Measurements from ENCODE around the gene TP53I3.
"Not testable (repeated sequence)": the region's sequence is repeated elsewhere in the genome, so short reads cannot be mapped to it uniquely, and the experiment has no call there.

TP53I3 gene

GRCh38 chr2:24100732-24101131, 16.1 kb upstream of the TP53I3 start:
- not testable (repeated sequence) for DNase-seq (ENCODE audit: low read depth, low spot score)

DNA sequence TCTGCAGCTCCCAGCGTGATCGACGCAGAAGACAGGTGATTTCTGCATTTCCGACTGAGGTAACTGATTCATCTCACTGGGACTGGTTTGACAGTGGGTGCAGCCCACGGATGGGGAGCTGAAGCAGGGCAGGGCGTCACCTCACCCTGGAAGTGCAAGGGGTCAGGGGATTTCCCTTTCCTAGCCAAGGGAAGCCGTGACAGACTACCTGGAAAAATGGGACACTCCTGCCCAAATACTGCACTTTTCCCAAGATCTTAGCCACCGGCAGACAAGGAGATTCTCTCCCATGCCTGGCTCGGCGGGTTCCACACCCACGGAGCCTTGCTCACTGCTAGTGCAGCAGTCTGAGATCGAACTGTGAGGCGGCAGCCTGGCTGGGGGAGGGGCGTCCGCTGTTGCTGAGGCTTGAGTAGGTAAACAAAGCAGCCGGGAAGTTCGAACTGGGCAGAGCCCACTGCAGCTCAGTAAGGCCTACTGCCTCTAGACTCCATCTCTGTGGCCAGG, 10.6 kb upstream of the TP53I3 start:
- DNase-seq (ENCODE audit: low read depth, low spot score), result not testable (repeated sequence)

GRCh38 chr2:24093270-24093669, 8.6 kb upstream of the TP53I3 start:
- DNase-seq (ENCODE audit: low read depth, low spot score), result not testable (repeated sequence)

DNA sequence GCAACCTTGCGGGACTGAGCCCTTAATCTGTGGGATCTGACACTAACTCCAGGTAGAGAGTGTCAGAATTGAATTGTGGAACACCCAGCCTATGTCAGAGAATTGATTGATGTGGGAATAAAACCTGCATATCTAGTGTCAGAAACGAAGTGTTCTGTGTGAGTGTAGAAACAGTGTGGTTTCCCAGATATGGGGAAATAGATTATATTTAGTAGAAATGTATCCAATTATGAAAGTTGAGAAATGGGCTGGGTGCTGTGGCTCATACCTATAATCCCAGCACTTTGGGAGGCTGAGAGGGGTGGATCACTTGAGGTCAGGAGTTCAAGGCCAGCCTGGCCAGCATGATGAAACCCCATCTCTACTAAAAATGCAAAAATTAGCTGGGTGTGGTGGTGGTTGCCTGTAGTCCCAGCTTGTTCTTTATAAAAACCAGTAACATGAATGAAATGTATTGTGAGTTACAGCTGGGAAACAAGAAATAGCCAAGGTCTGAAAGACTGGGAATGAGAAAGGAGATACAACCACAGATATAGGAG, 4.3 kb upstream of the TP53I3 start:
- no peak for DNase-seq (ENCODE audit: low read depth, low spot score)

- DNase-seq (ENCODE audit: low read depth, low spot score), result no peak
Measured at GRCh38 chr2:24087032-24087431, 2.4 kb upstream of the TP53I3 start.

DNA sequence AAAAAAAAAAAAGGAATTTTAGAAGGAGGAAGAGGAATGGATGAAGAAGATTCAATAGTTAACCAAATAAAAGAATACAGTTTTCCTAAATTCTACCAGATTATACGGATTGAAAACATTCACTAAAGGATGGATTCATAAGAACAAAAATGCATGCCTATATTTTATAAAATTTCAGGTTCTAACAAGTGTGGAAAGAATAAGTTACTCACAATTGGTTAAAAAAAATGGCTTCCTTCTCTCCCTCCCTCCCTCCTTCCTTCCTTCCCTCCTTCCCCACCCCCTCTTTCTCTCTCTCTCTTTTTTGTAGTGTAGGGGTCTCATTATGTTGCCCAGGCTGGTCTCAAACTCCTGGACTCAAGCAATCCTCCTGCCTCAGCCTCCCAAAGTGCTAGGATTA, 1.6 kb upstream of the TP53I3 start:
- no peak for DNase-seq (ENCODE audit: low read depth, low spot score)

- no peak for DNase-seq (ENCODE audit: low read depth, low spot score)
Measured at GRCh38 chr2:24085200-24085489, 511 bp upstream of the TP53I3 start.

- no peak for DNase-seq (ENCODE audit: low read depth, low spot score)
Measured at GRCh38 chr2:24083567-24084385, 858 bp downstream of the TP53I3 start.

DNA sequence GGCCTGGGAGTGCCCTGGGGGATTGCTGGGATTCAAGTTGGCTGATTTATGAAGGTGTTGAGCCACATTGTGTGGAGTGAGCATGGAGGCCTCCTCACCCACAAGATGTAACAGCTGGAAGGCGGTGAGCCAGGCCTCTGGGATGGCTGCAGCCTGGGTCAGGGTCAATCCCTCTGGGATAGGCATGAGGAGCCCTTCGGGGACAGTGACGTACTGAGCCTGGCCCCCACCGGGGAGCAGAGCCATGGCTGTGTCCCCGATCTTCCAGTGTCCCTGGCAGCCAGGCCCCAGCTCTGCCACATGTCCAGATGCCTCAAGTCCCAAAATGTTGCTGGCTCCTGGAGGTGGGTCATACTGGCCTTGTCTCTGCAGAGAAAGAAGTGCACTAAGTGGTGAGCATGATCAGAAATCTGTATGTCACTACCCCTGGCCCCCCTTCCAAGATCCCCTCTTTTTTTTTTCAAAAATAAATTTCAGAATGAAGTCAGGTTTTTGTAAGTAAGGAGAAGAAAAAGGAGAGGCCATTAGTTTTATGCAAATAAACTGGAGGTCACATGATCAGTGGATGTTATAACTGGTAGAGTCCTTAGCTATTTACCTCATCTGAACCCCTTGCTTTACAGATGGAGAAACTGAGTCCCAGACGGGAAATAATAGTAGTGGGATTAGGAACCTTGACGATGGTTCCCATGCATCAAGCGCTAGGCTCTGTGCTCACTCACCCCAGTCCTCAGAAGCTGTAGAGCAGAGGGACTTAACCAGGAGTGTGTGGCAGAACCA, 1.7 kb downstream of the TP53I3 start:
- DNase-seq (ENCODE audit: low read depth, low spot score), result no peak

DNA sequence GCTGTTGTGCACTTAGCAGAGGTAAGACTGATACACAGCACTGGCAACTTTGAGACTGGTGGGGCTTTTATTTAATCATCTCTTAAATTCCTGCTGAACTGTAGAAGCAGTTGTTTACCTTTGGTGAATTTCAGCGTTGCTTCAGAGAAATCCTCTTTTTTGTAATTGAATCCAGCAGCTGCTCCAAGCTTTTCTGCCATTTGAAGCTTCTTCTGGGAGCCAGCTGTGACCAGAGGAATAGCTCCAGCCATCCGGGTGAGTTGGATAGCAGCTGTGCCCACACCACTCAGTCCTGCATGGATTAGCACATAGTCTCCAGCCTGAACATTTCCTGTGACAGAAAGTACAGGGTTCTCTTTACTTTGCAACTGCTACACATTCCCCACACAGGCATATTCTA, 3.9 kb downstream of the TP53I3 start:
- no peak for DNase-seq (ENCODE audit: low read depth, low spot score)

DNA sequence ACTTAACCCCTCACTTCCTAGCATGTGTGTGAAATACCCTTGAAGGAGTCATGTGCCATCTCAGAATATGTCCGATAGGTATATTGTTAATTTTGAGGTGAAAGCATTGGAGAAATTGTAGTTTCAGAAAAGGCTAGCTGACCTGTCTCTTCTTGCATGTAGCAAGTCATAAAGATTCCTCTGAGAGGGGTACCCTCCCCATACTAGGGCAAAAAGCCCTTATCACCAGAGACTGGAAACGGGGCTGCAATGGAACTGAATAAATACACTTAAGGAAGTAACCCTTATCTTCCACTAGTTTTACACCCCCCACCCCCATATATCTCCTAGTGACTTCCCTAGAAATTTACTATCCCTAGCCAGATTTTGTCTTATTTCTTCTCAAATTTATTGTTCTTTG, 6.8 kb downstream of the TP53I3 start:
- DNase-seq (ENCODE audit: low read depth, low spot score), result no peak

DNA sequence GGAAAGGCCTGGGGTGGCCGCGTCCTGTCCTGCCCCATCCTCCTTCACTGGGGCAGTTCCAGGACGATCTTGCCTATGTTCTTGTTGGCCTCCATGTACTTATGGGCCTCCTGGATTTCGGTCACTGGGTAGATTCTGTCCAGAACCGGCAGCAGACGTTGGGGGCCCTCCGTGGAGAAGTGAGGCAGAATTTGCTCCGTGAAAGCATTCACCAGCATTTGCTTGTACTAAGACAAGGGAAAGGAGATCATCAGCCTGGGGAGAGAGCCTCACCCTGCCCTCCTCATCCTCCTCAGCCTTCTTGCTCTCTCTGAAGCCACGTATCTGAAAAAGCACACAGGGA, 7.1 kb downstream of the TP53I3 start:
- DNase-seq (ENCODE audit: low read depth, low spot score), result no peak

GRCh38 chr2:24076849-24077534, 7.6 kb downstream of the TP53I3 start:
- DNase-seq (ENCODE audit: low read depth, low spot score), result no peak

GRCh38 chr2:24075915-24076848, 8.5 kb downstream of the TP53I3 start, which contains the start of gene SF3B6:
Gene SF3B6, minus strand, starts transcription at chr2:24076326. Its CDS starts 97 bp downstream, at chr2:24076229.
- peak; percentile 99 for DNase-seq (ENCODE audit: low read depth, low spot score)

- DNase-seq (ENCODE audit: low read depth, low spot score), result no peak
Measured at GRCh38 chr2:24075259-24075658, 9.4 kb downstream of the TP53I3 start.

GRCh38 chr2:24073816-24074215, 10.8 kb downstream of the TP53I3 start:
- no peak for DNase-seq (ENCODE audit: low read depth, low spot score)

GRCh38 chr2:24072259-24072658, 12.4 kb downstream of the TP53I3 start:
- no peak for DNase-seq (ENCODE audit: low read depth, low spot score)

- DNase-seq (ENCODE audit: low read depth, low spot score), result no peak
Measured at GRCh38 chr2:24065341-24065740, 19.3 kb downstream of the TP53I3 start.

GRCh38 chr2:24058564-24059271, 25.9 kb downstream of the TP53I3 start:
- DNase-seq (ENCODE audit: low read depth, low spot score), result no peak

DNA sequence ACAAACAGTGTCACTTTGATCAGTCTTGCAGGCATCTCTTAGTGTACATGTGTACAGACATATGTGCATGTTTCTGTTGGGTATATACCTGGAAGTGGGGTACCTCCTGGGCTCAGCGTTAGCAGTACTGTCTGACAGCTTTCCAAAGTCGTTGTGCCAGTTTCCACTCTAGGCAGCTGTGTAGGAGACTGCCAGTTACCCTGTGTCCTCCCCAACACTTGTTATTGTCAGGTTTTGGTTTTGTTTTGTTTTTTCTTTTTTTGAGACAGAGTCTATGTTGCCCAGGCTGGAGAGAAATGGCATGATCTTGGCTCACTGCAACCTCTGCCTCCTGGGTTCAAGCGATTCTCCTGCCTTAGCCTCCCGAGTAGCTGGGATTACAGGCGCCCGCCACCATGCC, 28.9 kb downstream of the TP53I3 start:
- DNase-seq (ENCODE audit: low read depth, low spot score), result no peak

Measured in activated naive CD8-positive, alpha-beta T cell treated with anti-CD3 and anti-CD28 coated beads, Interleukin-2, amount 50 U/mL, for 16 hours (primary cell).